ENCODE measurements around the gene SH3BP5. TPM values are rescaled to one million over a fixed set of nuclear protein-coding genes. Genes with fewer than 3 reads are reported as not detected.

The SH3BP5 gene
- total RNA-seq, 2 donors from 2014 or later = 13.3 to 71.6 TPM

- H3K4me3 ChIP-seq = no peak overlapping the region
These were observed 63.0 kb downstream of the SH3BP5 start for GRCh38 chr3:15269091-15269989.

DNA sequence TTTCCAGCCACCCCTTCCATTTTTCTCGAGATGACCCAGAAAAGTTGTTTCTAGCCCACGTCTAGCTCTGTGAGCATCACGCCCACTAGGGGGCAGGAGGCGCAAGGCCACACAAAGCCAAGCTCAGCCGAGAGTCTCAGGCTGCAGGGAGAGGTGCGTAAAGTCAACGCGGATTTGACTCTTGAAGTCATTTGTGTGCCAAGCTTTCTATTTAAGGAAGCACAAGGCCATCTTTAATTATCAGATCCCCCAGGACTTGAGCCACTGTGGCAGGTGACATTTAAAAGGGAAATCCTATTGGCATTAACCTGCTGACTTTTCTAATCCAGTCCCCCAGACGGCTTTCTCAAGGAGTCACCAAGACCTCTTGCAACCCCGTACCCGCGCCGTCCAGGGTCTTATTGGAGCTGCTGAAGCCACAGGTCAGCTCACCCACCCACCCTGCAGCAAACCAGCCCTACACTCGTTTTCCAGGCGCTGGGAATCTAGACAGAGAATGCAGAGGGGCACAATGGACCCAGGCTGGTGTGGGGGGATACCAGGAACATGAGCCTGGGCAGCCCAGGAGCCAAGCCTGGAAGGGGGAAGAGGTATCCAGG, 64.3 kb downstream of the SH3BP5 start:
- 29% methylated on average over 15 of the region's 15 CpGs for WGBS
- Histone ChIP-seq H3K27ac (no peak overlapping the region), H3K36me3 (no peaks in the 10 kb centered on the region), H3K4me1 (replicated peaks) (no peaks in the 10 kb centered on the region), H3K27me3 (replicated peaks; ENCODE audit: insufficient read depth) (no peaks in the 10 kb centered on the region), H3K9me3 (no peaks in the 10 kb centered on the region), H3K4me3 (no peak overlapping the region)
- TF ChIP-seq POLR2AphosphoS5 (IDR thresholded peaks at IDR 0.05) (peak; percentile 65), POLR2A (IDR thresholded peaks at IDR 0.05) (no peak), CTCF (IDR thresholded peaks at IDR 0.05) (peak; percentile 90 to 94 (median 94))
- DNase-seq (ENCODE audit: low spot score) = peak; percentile 77
- intact Hi-C loops (cut with DNase I) = loop anchor here (1.0 to 5.0 kb wide), 4 partner anchors 61 to 289 kb away; partner anchors contain the start of genes CAPN7 and SH3BP5

More at GRCh38 chr3:15269091-15269989, 63.0 kb downstream of the SH3BP5 start:
- DNase-seq (ENCODE audit: low spot score) = no peak
- 78% methylated on average over 29 of the region's 29 CpGs for WGBS
- H3K27me3 ChIP-seq (replicated peaks; ENCODE audit: insufficient read depth) = no peaks in the 10 kb centered on the region
- TF ChIP-seq CTCF (IDR thresholded peaks at IDR 0.05) = no peak
- no peak for TF ChIP-seq POLR2A (IDR thresholded peaks at IDR 0.05)
- peak; percentile 40 for TF ChIP-seq POLR2AphosphoS5 (IDR thresholded peaks at IDR 0.05)
- no peaks in the 10 kb centered on the region for H3K36me3 ChIP-seq
- H3K27ac ChIP-seq = peak overlapping the region; percentile 41 to 56
- intact Hi-C loops (cut with DNase I) = loop anchor here (2.0 to 5.0 kb wide), 2 partner anchors 62 to 287 kb away; partner anchors contain the start of gene CAPN7
- no peaks in the 10 kb centered on the region for H3K9me3 ChIP-seq
- no peaks in the 10 kb centered on the region for H3K4me1 ChIP-seq (replicated peaks)

DNA sequence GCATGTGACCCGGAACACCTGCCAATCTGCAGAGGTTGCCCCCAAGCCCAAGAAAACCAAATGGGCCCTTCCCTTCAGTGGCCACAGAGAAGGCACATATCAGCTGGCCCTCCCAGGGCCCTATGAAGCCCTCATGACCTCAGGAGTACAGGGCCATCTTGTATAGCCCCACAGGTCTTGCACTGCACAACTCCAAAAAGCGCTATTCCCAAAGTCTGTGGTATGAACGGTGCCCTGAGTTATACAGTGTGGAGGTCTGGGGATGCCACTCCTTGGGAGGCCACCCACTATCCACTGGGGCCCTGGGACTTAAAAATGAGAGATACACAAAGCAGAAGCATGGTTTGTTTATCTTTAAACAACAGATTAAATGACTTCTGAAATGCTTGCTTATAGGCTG, 64.9 kb downstream of the SH3BP5 start:
- Histone ChIP-seq H3K4me3 (no peak overlapping the region), H3K9me3 (no peaks in the 10 kb centered on the region), H3K36me3 (no peaks in the 10 kb centered on the region), H3K27ac (no peak overlapping the region), H3K4me1 (replicated peaks) (no peaks in the 10 kb centered on the region), H3K27me3 (replicated peaks; ENCODE audit: insufficient read depth) (no peaks in the 10 kb centered on the region)
- DNase-seq (ENCODE audit: low spot score) = no peak
- WGBS = 97% methylated on average over 3 of the region's 3 CpGs
- intact Hi-C loops (cut with DNase I) = loop anchor here (5.0 kb wide), 1 partner anchor 60 kb away; the partner anchor contains the start of gene CAPN7
- no peak for TF ChIP-seq CTCF (IDR thresholded peaks at IDR 0.05)
- TF ChIP-seq POLR2A (IDR thresholded peaks at IDR 0.05) = no peak
- no peak for TF ChIP-seq POLR2AphosphoS5 (IDR thresholded peaks at IDR 0.05)

GRCh38 chr3:15266510-15267376, 65.6 kb downstream of the SH3BP5 start:
- TF ChIP-seq POLR2AphosphoS5 (IDR thresholded peaks at IDR 0.05) = no peak
- no peak for TF ChIP-seq CTCF (IDR thresholded peaks at IDR 0.05)
- no peak for TF ChIP-seq POLR2A (IDR thresholded peaks at IDR 0.05)
- H3K27me3 ChIP-seq (replicated peaks; ENCODE audit: insufficient read depth) = no peaks in the 10 kb centered on the region
- no peaks in the 10 kb centered on the region for H3K4me1 ChIP-seq (replicated peaks)
- no peak for DNase-seq (ENCODE audit: low spot score)
- no peaks in the 10 kb centered on the region for H3K9me3 ChIP-seq
- H3K36me3 ChIP-seq = no peaks in the 10 kb centered on the region
- no peak overlapping the region for H3K27ac ChIP-seq
- no peak overlapping the region for H3K4me3 ChIP-seq
- intact Hi-C loops (cut with DNase I) = loop anchor here (5.0 kb wide), 1 partner anchor 59 kb away; the partner anchor contains the start of gene CAPN7
- 90% methylated on average over 13 of the region's 13 CpGs for WGBS
